Activated T-cell treated with anti-CD3 and anti-CD28 coated beads, Interleukin-2, amount 50 U/mL, for 4 hours (primary cell): ENCODE data around the gene NCR2. TPM values are rescaled to one million over a fixed set of nuclear protein-coding genes. Genes with fewer than 3 reads are reported as not detected.

Experiments used
- ATAC-seq, 2 donors: fragments of 200-7000 bp; cut with Tn5 transposase; one replicate each; pipeline ENCODE4 v1.10.0; 2021
- DNase-seq: peaks from one replicate; pipeline ENCODE4 v3.0.0-alpha.2; 2020
- H3K27me3 Mint-ChIP-seq: one replicate; pipeline ENCODE4 v1.8.0; 2021; ENCODE audit warnings: low read depth, mixed read lengths
- H3K36me3 Mint-ChIP-seq: one replicate; pipeline ENCODE4 v1.8.0; 2022; ENCODE audit warnings: mixed read lengths; ENCODE audit not compliant: insufficient read depth
- H3K4me1 Mint-ChIP-seq: one replicate; pipeline ENCODE4 v1.8.0; 2021; ENCODE audit warnings: low read depth, mixed read lengths
- H3K4me3 Mint-ChIP-seq: one replicate; pipeline ENCODE4 v1.8.0; 2021; ENCODE audit warnings: mild to moderate bottlenecking, moderate library complexity, mixed read lengths
- H3K9me3 Mint-ChIP-seq: one replicate; pipeline ENCODE4 v1.8.0; 2021; ENCODE audit warnings: mixed read lengths
- total RNA-seq, 3 donors: library from RNA; stranded (reverse); gene quantifications; one replicate each; pipeline ENCODE4 v1.2.1, GENCODE V29; 2021

The NCR2 gene
- total RNA-seq, 3 donors from 2014 or later: not detected

- H3K4me1 Mint-ChIP-seq: peaks cover 36% of the 10 kb centered on the region
- ATAC-seq: no peak
- H3K4me3 Mint-ChIP-seq: no peak overlapping the region
- no peak for DNase-seq
- no peaks in the 10 kb centered on the region for H3K9me3 Mint-ChIP-seq
- no peaks in the 10 kb centered on the region for H3K36me3 Mint-ChIP-seq
- peaks cover 82% of the 10 kb centered on the region for H3K27me3 Mint-ChIP-seq
These were observed 40.3 kb downstream of the NCR2 start for GRCh38 chr6:41375598-41376151.

- Mint-ChIP-seq H3K9me3 (no peaks in the 10 kb centered on the region), H3K27me3 (peaks cover 77% of the 10 kb centered on the region), H3K36me3 (no peaks in the 10 kb centered on the region), H3K4me3 (no peak overlapping the region), H3K4me1 (peaks cover 34% of the 10 kb centered on the region)
- no peak for ATAC-seq
- DNase-seq: no peak
These were observed 40.8 kb downstream of the NCR2 start for GRCh38 chr6:41376176-41376575.

- Mint-ChIP-seq H3K4me3 (no peak overlapping the region), H3K4me1 (peaks cover 27% of the 10 kb centered on the region), H3K9me3 (no peaks in the 10 kb centered on the region), H3K27me3 (peaks cover 74% of the 10 kb centered on the region), H3K36me3 (no peaks in the 10 kb centered on the region)
- DNase-seq (no peak), ATAC-seq (no peak)
These were observed 41.7 kb downstream of the NCR2 start for GRCh38 chr6:41377071-41377470.

GRCh38 chr6:41379306-41379705 is 43.9 kb downstream of the NCR2 start:
- ATAC-seq (no peak), DNase-seq (no peak)
- Mint-ChIP-seq H3K27me3 (peaks cover 62% of the 10 kb centered on the region), H3K9me3 (no peaks in the 10 kb centered on the region), H3K4me1 (peaks cover 12% of the 10 kb centered on the region), H3K4me3 (no peak overlapping the region), H3K36me3 (no peaks in the 10 kb centered on the region)

GRCh38 chr6:41386594-41386993 is 51.2 kb downstream of the NCR2 start:
- Mint-ChIP-seq H3K4me1 (no peaks in the 10 kb centered on the region), H3K36me3 (no peaks in the 10 kb centered on the region), H3K4me3 (no peak overlapping the region), H3K9me3 (no peaks in the 10 kb centered on the region), H3K27me3 (peaks cover 25% of the 10 kb centered on the region)
- DNase-seq (no peak), ATAC-seq (no peak)

- Mint-ChIP-seq H3K27me3 (peaks cover 14% of the 10 kb centered on the region), H3K36me3 (no peaks in the 10 kb centered on the region), H3K9me3 (peaks cover 15% of the 10 kb centered on the region), H3K4me3 (no peak overlapping the region), H3K4me1 (no peaks in the 10 kb centered on the region)
- no peak for DNase-seq
- ATAC-seq: no peak
These were observed 56.8 kb downstream of the NCR2 start for GRCh38 chr6:41392246-41392645.

- DNase-seq: no peak
- Mint-ChIP-seq H3K9me3 (peaks cover 15% of the 10 kb centered on the region), H3K36me3 (no peaks in the 10 kb centered on the region), H3K4me1 (no peaks in the 10 kb centered on the region), H3K27me3 (peaks cover 21% of the 10 kb centered on the region), H3K4me3 (no peak overlapping the region)
- no peak for ATAC-seq
These were observed 60.9 kb downstream of the NCR2 start for GRCh38 chr6:41396335-41396734.

GRCh38 chr6:41399424-41399823 is 64.0 kb downstream of the NCR2 start:
- no peaks in the 10 kb centered on the region for H3K36me3 Mint-ChIP-seq
- no peaks in the 10 kb centered on the region for H3K4me1 Mint-ChIP-seq
- H3K27me3 Mint-ChIP-seq: peaks cover 36% of the 10 kb centered on the region
- peaks cover 12% of the 10 kb centered on the region for H3K9me3 Mint-ChIP-seq
- DNase-seq (no peak), ATAC-seq (no peak)
- H3K4me3 Mint-ChIP-seq: no peak overlapping the region

Other genes with a start within 250 kb of the NCR2 start
- gene TREML1, start 181.3 kb upstream of the NCR2 start, total RNA-seq: not detected
- gene TREM2, start 172.5 kb upstream of the NCR2 start, total RNA-seq: not detected
- gene TREML2, start 134.5 kb upstream of the NCR2 start, total RNA-seq: 1 to 10 TPM in 1 of 3 donors, under 1 TPM in 2; 0.82 to 1.9 (median 0.91) TPM
- gene TREML4, start 107.3 kb upstream of the NCR2 start, total RNA-seq: not detected
- gene TREM1, start 48.9 kb upstream of the NCR2 start, total RNA-seq: not detected
- 10 to 100 TPM; 23.0 to 38.6 (median 28.2) TPM for gene FOXP4, start 210.8 kb downstream of the NCR2 start, total RNA-seq